WTC11 (cell line): ENCODE data around the gene PPP1R27. TPM values are rescaled to one million over a fixed set of nuclear protein-coding genes. Genes with fewer than 3 reads are reported as not detected.
A peak's percentile ranks its signal among the peaks of the same experiment; 100 is the strongest.

ENCODE experiments used
- ATAC-seq: fragments of 200-7000 bp; cut with Tn5 transposase; 2 replicates; pipeline ENCODE4 v1.10.0; 2021; ENCODE audit warnings: mild to moderate bottlenecking, moderate library complexity
- CTCF ChIA-PET: fragments of 300-600 bp; sonication (Branson Sonifier 250); formaldehyde crosslinking; loops from one replicate; lab custom pipeline; 2021; ENCODE audit warnings: antibody characterized with exemption; lab: Charles Lee
- POLR2A ChIA-PET: fragments of 350-600 bp; sonication (Branson Sonifier 250); formaldehyde crosslinking; loops from one replicate; lab custom pipeline; 2021; ENCODE audit warnings: antibody characterized with exemption; lab: Charles Lee
- DNase-seq: peaks from one replicate; pipeline ENCODE4 v3.0.0; 2021; ENCODE audit warnings: low spot score
- H3K27ac Mint-ChIP-seq: 2 replicates; pipeline ENCODE4 v1.8.0; 2021; ENCODE audit warnings: mixed read lengths
- H3K27me3 Mint-ChIP-seq: 2 replicates; pipeline ENCODE4 v1.8.0; 2021; ENCODE audit warnings: low read depth, mild to moderate bottlenecking, moderate library complexity, mixed read lengths
- H3K36me3 Mint-ChIP-seq: 2 replicates; pipeline ENCODE4 v1.8.0; 2021; ENCODE audit warnings: mixed read lengths
- H3K4me1 Mint-ChIP-seq: 2 replicates; pipeline ENCODE4 v1.8.0; 2022; ENCODE audit warnings: mixed read lengths
- H3K4me3 Mint-ChIP-seq: 2 replicates; pipeline ENCODE4 v1.8.0; 2021; ENCODE audit warnings: mild to moderate bottlenecking, moderate library complexity, mixed read lengths
- H3K9me3 Mint-ChIP-seq: 2 replicates; pipeline ENCODE4 v1.8.0; 2021; ENCODE audit warnings: mixed read lengths
- ATF1 ChIP-seq: sonication (generic); formaldehyde crosslinking; IDR thresholded peaks from 2 replicates; pipeline ENCODE4 v1.8.1; 2023; ENCODE audit warnings: mild to moderate bottlenecking, moderate library complexity, missing genetic modification reagents
- FOXP1 ChIP-seq: sonication (generic); formaldehyde crosslinking; IDR thresholded peaks from 2 replicates; pipeline ENCODE4 v1.8.0; 2022; ENCODE audit warnings: missing genetic modification reagents, mild to moderate bottlenecking, moderate library complexity, borderline replicate concordance
- HMGA2 ChIP-seq: fragments of 250-450 bp; sonication (Bioruptor Pico); IDR thresholded peaks from 2 replicates; pipeline ENCODE4 v1.4.0; 2021; ENCODE audit warnings: mild to moderate bottlenecking, moderate library complexity
- IRF2 ChIP-seq: sonication (generic); formaldehyde crosslinking; IDR thresholded peaks from 2 replicates; pipeline ENCODE4 v1.8.0; 2022; ENCODE audit warnings: low read depth, missing genetic modification reagents, borderline replicate concordance
- JAZF1 ChIP-seq: fragments of 250-450 bp; sonication (Bioruptor Pico); IDR thresholded peaks from 2 replicates; pipeline ENCODE4 v1.9.0; 2021; ENCODE audit warnings: moderate library complexity, mild to moderate bottlenecking, inconsistent platforms
- MYBL2 ChIP-seq: sonication (generic); formaldehyde crosslinking; IDR thresholded peaks from 2 replicates; pipeline ENCODE4 v1.8.1; 2023; ENCODE audit warnings: mild to moderate bottlenecking, moderate library complexity, missing genetic modification reagents
- NR1H2 ChIP-seq: sonication (generic); formaldehyde crosslinking; IDR thresholded peaks from 2 replicates; pipeline ENCODE4 v1.9.0; 2021; ENCODE audit warnings: mild to moderate bottlenecking, moderate library complexity, missing genetic modification reagents
- TCF7 ChIP-seq: sonication (generic); formaldehyde crosslinking; IDR thresholded peaks from 2 replicates; pipeline ENCODE4 v1.8.0; 2022; ENCODE audit warnings: mild to moderate bottlenecking, low read depth, missing genetic modification reagents, moderate library complexity
- ZNF219 ChIP-seq: sonication (generic); formaldehyde crosslinking; IDR thresholded peaks from 2 replicates; pipeline ENCODE4 v1.8.0; 2023; ENCODE audit warnings: missing genetic modification reagents, mild to moderate bottlenecking, borderline replicate concordance
- total RNA-seq: library from RNA; stranded (reverse); gene quantifications from 3 replicates; pipeline ENCODE4 v1.2.3, GENCODE V29; 2021
- TF ChIP-seq, protein P1 (sequence below): sonication (generic); formaldehyde crosslinking; IDR thresholded peaks from 2 replicates; pipeline ENCODE4 v1.8.1; 2023; ENCODE audit warnings: mild to moderate bottlenecking, missing genetic modification reagents, moderate library complexity
- TF ChIP-seq, protein P2 (sequence below): sonication (generic); formaldehyde crosslinking; conservative IDR thresholded peaks from 2 replicates; pipeline ENCODE4 v1.8.1; 2023; ENCODE audit warnings: mild to moderate bottlenecking, low read depth, missing genetic modification reagents, moderate library complexity
- TF ChIP-seq, protein P3 (sequence below): sonication (generic); formaldehyde crosslinking; IDR thresholded peaks from 2 replicates; pipeline ENCODE4 v1.8.0; 2023; ENCODE audit warnings: missing genetic modification reagents, mild to moderate bottlenecking, borderline replicate concordance
- TF ChIP-seq, protein P4 (sequence below): sonication (generic); formaldehyde crosslinking; IDR thresholded peaks from 2 replicates; pipeline ENCODE4 v1.8.1; 2022; ENCODE audit warnings: missing genetic modification reagents, borderline replicate concordance
- TF ChIP-seq, protein P5 (sequence below): sonication (generic); formaldehyde crosslinking; IDR thresholded peaks from 2 replicates; pipeline ENCODE4 v1.8.0; 2022; ENCODE audit warnings: missing genetic modification reagents

Gene PPP1R27
- total RNA-seq, 1 experiment from 2014 or later = not detected

DNA sequence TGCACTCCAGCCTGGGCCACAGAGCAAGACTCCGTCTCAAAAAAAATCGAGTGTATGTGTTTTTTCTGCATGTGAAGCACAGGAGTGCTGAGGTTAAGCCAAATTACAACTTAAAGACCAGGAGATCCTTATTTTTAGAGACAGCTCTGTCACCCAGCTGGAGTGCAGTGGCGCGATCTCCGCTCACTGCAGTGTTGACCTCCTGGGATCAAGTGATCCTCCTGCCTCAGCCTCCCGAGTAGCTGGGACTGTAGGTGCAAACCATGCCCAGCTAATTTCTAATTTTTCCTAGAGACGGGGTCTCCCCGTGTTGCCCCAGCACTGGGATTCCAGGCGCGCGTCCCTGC, 7.5 kb upstream of the PPP1R27 start:
- no peak for DNase-seq
- POLR2A ChIA-PET = no interaction called here
- TF ChIP-seq ATF1 (CRISPR knock-in tag) = no peak
- TF ChIP-seq, protein P1, sequence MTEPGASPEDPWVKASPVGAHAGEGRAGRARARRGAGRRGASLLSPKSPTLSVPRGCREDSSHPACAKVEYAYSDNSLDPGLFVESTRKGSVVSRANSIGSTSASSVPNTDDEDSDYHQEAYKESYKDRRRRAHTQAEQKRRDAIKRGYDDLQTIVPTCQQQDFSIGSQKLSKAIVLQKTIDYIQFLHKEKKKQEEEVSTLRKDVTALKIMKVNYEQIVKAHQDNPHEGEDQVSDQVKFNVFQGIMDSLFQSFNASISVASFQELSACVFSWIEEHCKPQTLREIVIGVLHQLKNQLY (CRISPR knock-in tag) = no peak
- no peak for TF ChIP-seq IRF2
- TF ChIP-seq, protein P2, sequence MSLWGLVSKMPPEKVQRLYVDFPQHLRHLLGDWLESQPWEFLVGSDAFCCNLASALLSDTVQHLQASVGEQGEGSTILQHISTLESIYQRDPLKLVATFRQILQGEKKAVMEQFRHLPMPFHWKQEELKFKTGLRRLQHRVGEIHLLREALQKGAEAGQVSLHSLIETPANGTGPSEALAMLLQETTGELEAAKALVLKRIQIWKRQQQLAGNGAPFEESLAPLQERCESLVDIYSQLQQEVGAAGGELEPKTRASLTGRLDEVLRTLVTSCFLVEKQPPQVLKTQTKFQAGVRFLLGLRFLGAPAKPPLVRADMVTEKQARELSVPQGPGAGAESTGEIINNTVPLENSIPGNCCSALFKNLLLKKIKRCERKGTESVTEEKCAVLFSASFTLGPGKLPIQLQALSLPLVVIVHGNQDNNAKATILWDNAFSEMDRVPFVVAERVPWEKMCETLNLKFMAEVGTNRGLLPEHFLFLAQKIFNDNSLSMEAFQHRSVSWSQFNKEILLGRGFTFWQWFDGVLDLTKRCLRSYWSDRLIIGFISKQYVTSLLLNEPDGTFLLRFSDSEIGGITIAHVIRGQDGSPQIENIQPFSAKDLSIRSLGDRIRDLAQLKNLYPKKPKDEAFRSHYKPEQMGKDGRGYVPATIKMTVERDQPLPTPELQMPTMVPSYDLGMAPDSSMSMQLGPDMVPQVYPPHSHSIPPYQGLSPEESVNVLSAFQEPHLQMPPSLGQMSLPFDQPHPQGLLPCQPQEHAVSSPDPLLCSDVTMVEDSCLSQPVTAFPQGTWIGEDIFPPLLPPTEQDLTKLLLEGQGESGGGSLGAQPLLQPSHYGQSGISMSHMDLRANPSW (CRISPR knock-in tag) = no peak
- TF ChIP-seq ZNF219 (CRISPR knock-in tag) = no peak
- TF ChIP-seq, protein P3, sequence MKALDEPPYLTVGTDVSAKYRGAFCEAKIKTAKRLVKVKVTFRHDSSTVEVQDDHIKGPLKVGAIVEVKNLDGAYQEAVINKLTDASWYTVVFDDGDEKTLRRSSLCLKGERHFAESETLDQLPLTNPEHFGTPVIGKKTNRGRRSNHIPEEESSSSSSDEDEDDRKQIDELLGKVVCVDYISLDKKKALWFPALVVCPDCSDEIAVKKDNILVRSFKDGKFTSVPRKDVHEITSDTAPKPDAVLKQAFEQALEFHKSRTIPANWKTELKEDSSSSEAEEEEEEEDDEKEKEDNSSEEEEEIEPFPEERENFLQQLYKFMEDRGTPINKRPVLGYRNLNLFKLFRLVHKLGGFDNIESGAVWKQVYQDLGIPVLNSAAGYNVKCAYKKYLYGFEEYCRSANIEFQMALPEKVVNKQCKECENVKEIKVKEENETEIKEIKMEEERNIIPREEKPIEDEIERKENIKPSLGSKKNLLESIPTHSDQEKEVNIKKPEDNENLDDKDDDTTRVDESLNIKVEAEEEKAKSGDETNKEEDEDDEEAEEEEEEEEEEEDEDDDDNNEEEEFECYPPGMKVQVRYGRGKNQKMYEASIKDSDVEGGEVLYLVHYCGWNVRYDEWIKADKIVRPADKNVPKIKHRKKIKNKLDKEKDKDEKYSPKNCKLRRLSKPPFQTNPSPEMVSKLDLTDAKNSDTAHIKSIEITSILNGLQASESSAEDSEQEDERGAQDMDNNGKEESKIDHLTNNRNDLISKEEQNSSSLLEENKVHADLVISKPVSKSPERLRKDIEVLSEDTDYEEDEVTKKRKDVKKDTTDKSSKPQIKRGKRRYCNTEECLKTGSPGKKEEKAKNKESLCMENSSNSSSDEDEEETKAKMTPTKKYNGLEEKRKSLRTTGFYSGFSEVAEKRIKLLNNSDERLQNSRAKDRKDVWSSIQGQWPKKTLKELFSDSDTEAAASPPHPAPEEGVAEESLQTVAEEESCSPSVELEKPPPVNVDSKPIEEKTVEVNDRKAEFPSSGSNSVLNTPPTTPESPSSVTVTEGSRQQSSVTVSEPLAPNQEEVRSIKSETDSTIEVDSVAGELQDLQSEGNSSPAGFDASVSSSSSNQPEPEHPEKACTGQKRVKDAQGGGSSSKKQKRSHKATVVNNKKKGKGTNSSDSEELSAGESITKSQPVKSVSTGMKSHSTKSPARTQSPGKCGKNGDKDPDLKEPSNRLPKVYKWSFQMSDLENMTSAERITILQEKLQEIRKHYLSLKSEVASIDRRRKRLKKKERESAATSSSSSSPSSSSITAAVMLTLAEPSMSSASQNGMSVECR (CRISPR knock-in tag) = no peak
- no peak for TF ChIP-seq TCF7 (CRISPR knock-in tag)
- no peak for TF ChIP-seq NR1H2
- TF ChIP-seq, protein P4, sequence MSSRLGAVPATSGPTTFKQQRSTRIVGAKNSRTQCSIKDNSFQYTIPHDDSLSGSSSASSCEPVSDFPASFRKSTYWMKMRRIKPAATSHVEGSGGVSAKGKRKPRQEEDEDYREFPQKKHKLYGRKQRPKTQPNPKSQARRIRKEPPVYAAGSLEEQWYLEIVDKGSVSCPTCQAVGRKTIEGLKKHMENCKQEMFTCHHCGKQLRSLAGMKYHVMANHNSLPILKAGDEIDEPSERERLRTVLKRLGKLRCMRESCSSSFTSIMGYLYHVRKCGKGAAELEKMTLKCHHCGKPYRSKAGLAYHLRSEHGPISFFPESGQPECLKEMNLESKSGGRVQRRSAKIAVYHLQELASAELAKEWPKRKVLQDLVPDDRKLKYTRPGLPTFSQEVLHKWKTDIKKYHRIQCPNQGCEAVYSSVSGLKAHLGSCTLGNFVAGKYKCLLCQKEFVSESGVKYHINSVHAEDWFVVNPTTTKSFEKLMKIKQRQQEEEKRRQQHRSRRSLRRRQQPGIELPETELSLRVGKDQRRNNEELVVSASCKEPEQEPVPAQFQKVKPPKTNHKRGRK (CRISPR knock-in tag) = no peak
- no peak for TF ChIP-seq FOXP1 (CRISPR knock-in tag)
- TF ChIP-seq MYBL2 (CRISPR knock-in tag) = no peak
- no peak for TF ChIP-seq HMGA2 (CRISPR knock-in tag)
- TF ChIP-seq, protein P5, sequence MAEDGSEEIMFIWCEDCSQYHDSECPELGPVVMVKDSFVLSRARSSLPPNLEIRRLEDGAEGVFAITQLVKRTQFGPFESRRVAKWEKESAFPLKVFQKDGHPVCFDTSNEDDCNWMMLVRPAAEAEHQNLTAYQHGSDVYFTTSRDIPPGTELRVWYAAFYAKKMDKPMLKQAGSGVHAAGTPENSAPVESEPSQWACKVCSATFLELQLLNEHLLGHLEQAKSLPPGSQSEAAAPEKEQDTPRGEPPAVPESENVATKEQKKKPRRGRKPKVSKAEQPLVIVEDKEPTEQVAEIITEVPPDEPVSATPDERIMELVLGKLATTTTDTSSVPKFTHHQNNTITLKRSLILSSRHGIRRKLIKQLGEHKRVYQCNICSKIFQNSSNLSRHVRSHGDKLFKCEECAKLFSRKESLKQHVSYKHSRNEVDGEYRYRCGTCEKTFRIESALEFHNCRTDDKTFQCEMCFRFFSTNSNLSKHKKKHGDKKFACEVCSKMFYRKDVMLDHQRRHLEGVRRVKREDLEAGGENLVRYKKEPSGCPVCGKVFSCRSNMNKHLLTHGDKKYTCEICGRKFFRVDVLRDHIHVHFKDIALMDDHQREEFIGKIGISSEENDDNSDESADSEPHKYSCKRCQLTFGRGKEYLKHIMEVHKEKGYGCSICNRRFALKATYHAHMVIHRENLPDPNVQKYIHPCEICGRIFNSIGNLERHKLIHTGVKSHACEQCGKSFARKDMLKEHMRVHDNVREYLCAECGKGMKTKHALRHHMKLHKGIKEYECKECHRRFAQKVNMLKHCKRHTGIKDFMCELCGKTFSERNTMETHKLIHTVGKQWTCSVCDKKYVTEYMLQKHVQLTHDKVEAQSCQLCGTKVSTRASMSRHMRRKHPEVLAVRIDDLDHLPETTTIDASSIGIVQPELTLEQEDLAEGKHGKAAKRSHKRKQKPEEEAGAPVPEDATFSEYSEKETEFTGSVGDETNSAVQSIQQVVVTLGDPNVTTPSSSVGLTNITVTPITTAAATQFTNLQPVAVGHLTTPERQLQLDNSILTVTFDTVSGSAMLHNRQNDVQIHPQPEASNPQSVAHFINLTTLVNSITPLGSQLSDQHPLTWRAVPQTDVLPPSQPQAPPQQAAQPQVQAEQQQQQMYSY (CRISPR knock-in tag) = no peak
- no peak for TF ChIP-seq JAZF1 (CRISPR knock-in tag)
- TF ChIP-seq, all 79 proteins: peak for 0
- H3K4me1 Mint-ChIP-seq = no peaks in the 10 kb centered on the region
- H3K27me3 Mint-ChIP-seq = no peaks in the 10 kb centered on the region
- peaks cover 31% of the 10 kb centered on the region for H3K36me3 Mint-ChIP-seq
- no peak for ATAC-seq
- CTCF ChIA-PET = interaction anchor here (1.6 kb wide), 1 partner anchor 13 kb away, joined by 3 read pairs; no protein-coding TSS in a partner anchor
- H3K4me3 Mint-ChIP-seq = no peak overlapping the region
- peak overlapping the region; percentile 23; the same call in 1 of the 2 replicates for H3K27ac Mint-ChIP-seq
- no peaks in the 10 kb centered on the region for H3K9me3 Mint-ChIP-seq
